Kidney epithelial cell (primary cell): ENCODE results near the gene MIF. TPM values are rescaled to one million over a fixed set of nuclear protein-coding genes. Genes with fewer than 3 reads are reported as not detected.

Experiments
- DNase-seq: peaks from one replicate; pipeline ENCODE4 v3.0.0-alpha.2; 2010; ENCODE audit warnings: low read depth
- H3K27me3 ChIP-seq: 2 replicates; pipeline ENCODE4 v1.6.0; 2011; ENCODE audit warnings: low read length; ENCODE audit not compliant: control insufficient read depth, insufficient read depth
- H3K36me3 ChIP-seq: 2 replicates; pipeline ENCODE4 v1.5.1; 2011; ENCODE audit warnings: low read length; ENCODE audit not compliant: control insufficient read depth, insufficient read depth
- H3K4me3 ChIP-seq: 2 replicates; pipeline ENCODE4 v1.5.1; 2011; ENCODE audit warnings: low read depth, mild to moderate bottlenecking, control low read depth, low read length
- total RNA-seq: library from RNA; depleted of rRNA; stranded (reverse); fragments of >200 nt; gene quantifications from 2 replicates; pipeline ENCODE4 v1.2.3, GENCODE V29; 2015
- TF ChIP-seq, protein P1 (sequence below): IDR thresholded peaks from 2 replicates; pipeline ENCODE4 v1.5.1; 2011; ENCODE audit warnings: mild to moderate bottlenecking, moderate library complexity, low read length, control low read depth, inconsistent platforms; ENCODE audit not compliant: insufficient read depth, poor library complexity, severe bottlenecking

The MIF gene
- total RNA-seq, 1 donor from 2014 or later, result 606 TPM

- Histone ChIP-seq H3K27me3 (no peaks in the 10 kb centered on the region), H3K36me3 (no peaks in the 10 kb centered on the region), H3K4me3 (no peak overlapping the region)
- no peak for DNase-seq
- TF ChIP-seq, protein P1, sequence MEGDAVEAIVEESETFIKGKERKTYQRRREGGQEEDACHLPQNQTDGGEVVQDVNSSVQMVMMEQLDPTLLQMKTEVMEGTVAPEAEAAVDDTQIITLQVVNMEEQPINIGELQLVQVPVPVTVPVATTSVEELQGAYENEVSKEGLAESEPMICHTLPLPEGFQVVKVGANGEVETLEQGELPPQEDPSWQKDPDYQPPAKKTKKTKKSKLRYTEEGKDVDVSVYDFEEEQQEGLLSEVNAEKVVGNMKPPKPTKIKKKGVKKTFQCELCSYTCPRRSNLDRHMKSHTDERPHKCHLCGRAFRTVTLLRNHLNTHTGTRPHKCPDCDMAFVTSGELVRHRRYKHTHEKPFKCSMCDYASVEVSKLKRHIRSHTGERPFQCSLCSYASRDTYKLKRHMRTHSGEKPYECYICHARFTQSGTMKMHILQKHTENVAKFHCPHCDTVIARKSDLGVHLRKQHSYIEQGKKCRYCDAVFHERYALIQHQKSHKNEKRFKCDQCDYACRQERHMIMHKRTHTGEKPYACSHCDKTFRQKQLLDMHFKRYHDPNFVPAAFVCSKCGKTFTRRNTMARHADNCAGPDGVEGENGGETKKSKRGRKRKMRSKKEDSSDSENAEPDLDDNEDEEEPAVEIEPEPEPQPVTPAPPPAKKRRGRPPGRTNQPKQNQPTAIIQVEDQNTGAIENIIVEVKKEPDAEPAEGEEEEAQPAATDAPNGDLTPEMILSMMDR, result no peak
Measured at GRCh38 chr22:23847991-23848864, 46.0 kb upstream of the MIF start.

GRCh38 chr22:23849009-23850006 is 44.9 kb upstream of the MIF start:
- Histone ChIP-seq H3K36me3 (no peaks in the 10 kb centered on the region), H3K4me3 (no peak overlapping the region), H3K27me3 (no peaks in the 10 kb centered on the region)
- no peak for DNase-seq
- TF ChIP-seq, protein P1, result peak; percentile 97

- DNase-seq, result no peak
- Histone ChIP-seq H3K4me3 (no peak overlapping the region), H3K27me3 (no peaks in the 10 kb centered on the region), H3K36me3 (no peaks in the 10 kb centered on the region)
- TF ChIP-seq, protein P1, result no peak
Measured at GRCh38 chr22:23850136-23850611, 44.0 kb upstream of the MIF start.

DNA sequence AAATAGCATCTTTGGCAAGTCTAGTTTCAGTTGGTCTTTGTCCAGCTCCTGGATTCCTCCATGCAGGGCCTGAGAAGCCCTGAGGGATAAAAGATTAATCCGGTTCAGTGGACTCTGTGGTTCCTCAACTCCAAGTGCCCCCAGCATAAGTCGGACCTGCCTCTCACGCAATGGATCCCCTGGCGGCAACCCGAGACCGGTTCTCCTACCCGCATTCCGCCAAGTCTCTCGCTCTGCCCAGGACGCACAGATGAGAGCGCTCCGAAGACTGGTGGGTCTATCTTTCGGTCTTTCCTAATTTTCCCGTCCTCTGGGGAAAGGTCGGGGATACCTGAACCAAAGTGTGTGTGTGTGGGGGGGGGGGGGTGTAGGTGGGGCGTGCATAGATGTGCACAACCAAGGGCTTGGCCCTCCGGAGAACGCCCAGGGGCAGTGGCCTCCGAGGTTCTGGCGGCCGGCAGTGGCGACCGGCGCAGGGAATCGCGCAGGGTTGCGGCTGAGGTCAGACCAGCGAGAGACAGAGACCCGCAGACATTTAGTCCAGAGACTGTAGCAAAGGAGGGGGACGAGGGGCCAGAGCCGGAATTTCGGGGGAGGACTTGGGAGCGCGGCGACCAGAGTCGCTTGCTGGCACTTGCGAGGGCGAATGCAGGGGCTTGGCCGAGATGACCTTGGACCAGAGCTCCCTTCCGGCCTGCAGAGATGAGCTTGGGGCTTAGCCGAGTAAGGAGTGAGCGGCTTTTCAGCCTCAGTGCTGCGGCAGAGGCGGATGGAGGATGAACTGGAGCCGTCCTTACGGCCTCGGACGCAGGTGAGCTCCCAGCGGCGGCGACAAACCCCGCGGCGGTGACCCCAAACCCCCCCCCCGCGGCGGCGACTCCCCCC is 37.2 kb upstream of the MIF start:
- no peaks in the 10 kb centered on the region for H3K27me3 ChIP-seq
- H3K4me3 ChIP-seq, result peak overlapping the region; percentile 65
- DNase-seq, result no peak
- no peaks in the 10 kb centered on the region for H3K36me3 ChIP-seq
- TF ChIP-seq, protein P1, result peak; percentile 12

GRCh38 chr22:23857606-23858483 is 36.3 kb upstream of the MIF start, which contains the start of gene SLC2A11:
Gene SLC2A11 (plus strand): TSS chr22:23857875. CDS start chr22:23858000, 125 bp downstream.
- TF ChIP-seq, protein P1, result peak; percentile 38
- Histone ChIP-seq H3K36me3 (no peaks in the 10 kb centered on the region), H3K4me3 (peak within 1 kb of the TSS; percentile 65), H3K27me3 (no peaks in the 10 kb centered on the region)
- DNase-seq, result peak; percentile 90
